Omental fat pad (tissue), 4 donors: ENCODE results near the gene FRMD4A. TPM values are rescaled to one million over a fixed set of nuclear protein-coding genes. Genes with fewer than 3 reads are reported as not detected.

Experiments used
- ATAC-seq: fragments of 150-250 bp; one replicate; pipeline ENCODE4 v1.9.1; 2016; ENCODE audit warnings: mild to moderate bottlenecking, moderate library complexity; ENCODE audit not compliant: low FRiP score
- DNase-seq: peaks from one replicate; pipeline ENCODE4 v3.0.0-alpha.2; 2019; ENCODE audit warnings: low spot score
- CTCF ChIP-seq, 3 donors: fragments of 450-650 bp; IDR thresholded peaks; one replicate each; pipeline ENCODE4 v1.5.1; 2016 to 2017; ENCODE audit warnings: antibody characterized with exemption in 3 of 3, mild to moderate bottlenecking in 3 of 3, moderate library complexity in 2 of 3
- total RNA-seq, 4 donors: library from RNA; depleted of rRNA; stranded (reverse); fragments of >200 nt; gene quantifications; one replicate each; pipeline ENCODE4 v1.1.0, GENCODE V29; 2016

FRMD4A gene
- total RNA-seq, 4 donors from 2014 or later, result 66.8 to 119 (median 81.6) TPM

DNA sequence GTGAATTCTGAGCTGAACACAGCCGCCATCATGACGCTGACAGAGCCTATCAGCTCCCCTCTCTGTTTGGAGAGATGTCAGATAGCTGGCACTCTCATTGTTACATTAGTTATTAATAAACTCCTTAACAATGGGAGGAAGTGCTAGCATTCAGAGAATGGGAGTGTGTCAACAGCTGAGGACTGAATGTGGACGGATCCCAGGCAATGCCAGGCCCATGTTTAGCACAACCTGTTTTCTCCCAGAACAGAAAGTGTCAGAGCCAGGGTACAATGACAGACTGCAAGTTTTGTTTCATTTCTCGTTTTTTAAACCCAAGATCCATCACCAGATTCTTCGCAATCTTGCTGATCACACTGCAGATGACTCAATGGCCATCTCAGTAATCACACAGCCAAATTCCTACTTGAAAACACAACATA, 644.4 kb downstream of the FRMD4A start:
- ATAC-seq (no peak), DNase-seq (no peak)
- TF ChIP-seq CTCF (IDR thresholded peaks at IDR 0.05), result no peak

DNA sequence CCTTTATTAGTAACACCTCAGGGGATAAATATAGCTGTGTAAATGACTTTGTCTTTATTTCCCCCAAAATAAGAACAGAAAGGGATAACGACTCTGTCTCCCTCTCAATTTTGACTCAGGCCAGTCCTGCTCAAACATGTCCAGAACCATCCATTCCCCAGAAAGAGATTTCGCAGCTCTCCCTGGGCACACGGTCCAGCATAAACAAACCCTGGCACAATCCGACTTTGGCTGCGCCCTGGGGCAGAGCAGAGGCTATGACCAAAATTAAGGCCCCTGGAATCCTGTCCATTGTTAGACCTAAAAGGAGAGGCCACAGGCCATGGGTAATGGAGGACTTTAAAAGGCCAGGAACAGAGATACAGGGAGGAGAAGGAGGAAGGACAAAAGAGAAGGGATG, 644.8 kb downstream of the FRMD4A start:
- ATAC-seq (no peak), DNase-seq (no peak)
- no peak for TF ChIP-seq CTCF (IDR thresholded peaks at IDR 0.05)

DNA sequence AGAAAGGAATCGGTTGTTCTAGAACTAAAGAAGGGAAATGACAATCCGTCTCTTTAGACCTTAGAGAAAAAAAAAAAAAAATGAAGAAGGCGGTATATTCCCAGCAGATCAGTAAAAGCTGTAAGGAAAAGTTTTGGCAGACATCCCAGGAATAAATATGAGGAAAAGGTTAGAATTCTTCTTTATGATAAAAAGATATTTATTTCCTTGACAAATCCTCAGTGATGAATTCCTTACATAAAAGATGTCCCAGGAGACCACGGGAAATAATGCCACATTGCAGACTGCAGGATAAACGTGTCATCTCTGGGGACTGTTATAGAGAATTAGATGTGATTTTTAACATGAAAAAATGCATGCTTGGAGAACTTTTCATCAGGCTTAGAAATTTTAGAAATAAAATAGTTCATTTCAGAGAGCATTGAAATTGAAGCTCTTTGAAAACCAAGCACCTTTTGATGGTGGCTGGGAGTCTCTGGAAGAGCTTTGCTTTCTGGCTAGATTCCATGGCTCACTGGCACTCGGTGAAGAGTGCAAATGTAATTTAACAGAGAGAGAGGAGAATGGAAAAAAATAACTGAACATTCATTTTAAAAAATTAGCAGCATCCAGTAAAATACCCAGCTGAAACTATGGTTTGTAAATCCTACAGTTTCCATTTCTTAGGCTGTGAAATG, 645.8 kb downstream of the FRMD4A start:
- DNase-seq, result no peak
- TF ChIP-seq CTCF (IDR thresholded peaks at IDR 0.05), result no peak
- no peak for ATAC-seq

- peak; percentile 59 for ATAC-seq
- TF ChIP-seq CTCF (IDR thresholded peaks at IDR 0.05), result no peak
- no peak for DNase-seq
These were observed 646.4 kb downstream of the FRMD4A start for GRCh38 chr10:13684252-13684791.

GRCh38 chr10:13683017-13683416, 647.7 kb downstream of the FRMD4A start:
- DNase-seq (no peak), ATAC-seq (no peak)
- no peak for TF ChIP-seq CTCF (IDR thresholded peaks at IDR 0.05)

DNA sequence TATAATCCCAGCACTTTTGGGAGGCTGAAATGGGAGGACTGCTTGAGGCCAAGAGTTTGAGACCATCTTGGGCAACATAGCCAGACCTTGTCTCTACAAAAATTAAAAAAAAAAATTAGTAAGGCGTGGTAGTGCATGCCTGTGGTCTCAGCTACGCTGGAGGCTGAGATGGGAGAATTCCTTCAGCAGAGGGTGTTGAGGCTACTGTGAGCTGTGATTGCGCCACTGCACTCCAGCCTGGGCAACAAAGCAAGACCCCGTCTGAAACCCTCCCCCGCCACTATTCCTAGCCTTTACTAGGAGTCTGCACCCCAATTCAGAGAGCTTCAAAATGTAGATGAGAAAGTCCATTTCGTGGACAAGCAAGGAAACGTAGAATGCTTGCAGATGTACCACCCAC, 648.8 kb downstream of the FRMD4A start:
- DNase-seq (no peak), ATAC-seq (no peak)
- no peak for TF ChIP-seq CTCF (IDR thresholded peaks at IDR 0.05)

DNA sequence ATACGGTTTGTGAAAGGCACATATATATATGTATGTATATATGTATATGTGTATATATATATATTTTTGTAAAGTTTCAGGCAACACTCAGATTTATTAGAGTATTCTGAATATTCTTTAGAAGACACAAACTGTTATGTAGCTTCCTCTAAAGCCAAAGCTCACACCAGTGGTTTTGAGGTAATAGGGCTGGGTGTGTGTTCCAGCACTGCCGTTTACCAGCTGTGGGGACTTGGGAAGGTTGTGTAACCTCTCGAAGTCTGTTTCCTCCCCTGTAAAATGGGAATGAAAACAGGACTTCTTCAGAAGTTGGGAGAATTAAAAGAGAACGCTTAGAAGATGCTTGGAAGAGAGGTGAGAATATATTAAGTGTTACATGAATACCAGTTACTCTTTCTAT, 649.2 kb downstream of the FRMD4A start:
- no peak for DNase-seq
- no peak for TF ChIP-seq CTCF (IDR thresholded peaks at IDR 0.05)
- ATAC-seq, result no peak
